CD8-positive, alpha-beta memory T cell (primary cell): ENCODE results near the gene MECR. TPM values are rescaled to one million over a fixed set of nuclear protein-coding genes. Genes with fewer than 3 reads are reported as not detected.

Experiments used
- polyA plus RNA-seq: library from polyadenylated mRNA; unstranded; fragments of 300-500 nt; fragmentation: Illumina TruSeq; gene quantifications from one replicate; pipeline ENCODE4 v1.2.3, GENCODE V29; 2021
- total RNA-seq, 2 experiments: library from RNA; stranded (reverse); gene quantifications; one replicate each; pipeline ENCODE4 v1.2.3, GENCODE V29; 2021

Gene MECR
- total and polyA plus RNA-seq, 3 experiments from 2014 or later, result 14.5 to 41.1 (median 33.8) TPM

Other genes with a start within 250 kb of the MECR start
- under 1 TPM; 0.31 to 0.38 TPM for gene TMEM200B, start 107.0 kb downstream of the MECR start, total RNA-seq
- gene TMEM200B, start 107.0 kb downstream of the MECR start, polyA plus RNA-seq, result 0.12 TPM
- 100 to 1,000 TPM; 112 to 119 TPM for gene SRSF4, start 49.0 kb downstream of the MECR start, total RNA-seq
- 115 TPM for gene SRSF4, start 49.0 kb downstream of the MECR start, polyA plus RNA-seq
- gene PTPRU, start 5.6 kb upstream of the MECR start, total RNA-seq, result under 1 TPM; 0.13 to 0.51 TPM
- gene PTPRU, start 5.6 kb upstream of the MECR start, polyA plus RNA-seq, result 0.62 TPM